Measurements from ENCODE around the gene ATP13A3. TPM values are rescaled to one million over a fixed set of nuclear protein-coding genes. Genes with fewer than 3 reads are reported as not detected.

ATP13A3 gene
- total and polyA plus RNA-seq, 4 donors, result 33.6 to 257 (median 56.4) TPM

GRCh38 chr3:194505791-194506415 lies 19.1 kb upstream of the ATP13A3 start:
- Histone ChIP-seq H3K27ac (ENCODE audit: low read depth in 1 of 2, low read length in 2 of 2) (no peak overlapping the region), H3K4me3 (ENCODE audit: low read depth in 1 of 3, low read length in 3 of 3) (no peak overlapping the region), H3K9me3 (ENCODE audit: control insufficient read depth in 4 of 4, low read length in 3 of 4) (no peaks in the 10 kb centered on the region), H3K27me3 (ENCODE audit: control insufficient read depth in 4 of 4, insufficient read depth in 4 of 4, low read length in 3 of 4) (no peaks in the 10 kb centered on the region), H3K4me1 (ENCODE audit: control insufficient read depth in 4 of 4, insufficient read depth in 4 of 4, low read length in 3 of 4) (peaks cover 0 to 2% (median 0%) of the 10 kb centered on the region in 4 donors), H3K9ac (ENCODE audit: low read depth in 1 of 2, low read length in 2 of 2) (no peak overlapping the region), H3K36me3 (ENCODE audit: control insufficient read depth in 4 of 4, insufficient read depth in 3 of 4, low read depth in 1 of 4, low read length in 3 of 4) (no peaks in the 10 kb centered on the region)
- no peak for TF ChIP-seq TAF1 (conservative IDR thresholded peaks at IDR 0.05)
- TF ChIP-seq HNF4G (IDR thresholded peaks at IDR 0.05), result no peak
- TF ChIP-seq ZBTB33 (IDR thresholded peaks at IDR 0.05), result no peak
- TF ChIP-seq RAD21 (IDR thresholded peaks at IDR 0.05), result no peak
- TF ChIP-seq JUND (IDR thresholded peaks at IDR 0.05), result no peak
- no peak for TF ChIP-seq GABPA (IDR thresholded peaks at IDR 0.05 in 1 of 2, conservative IDR thresholded peaks at IDR 0.05 in 1 of 2)
- no peak for TF ChIP-seq EGR1 (IDR thresholded peaks at IDR 0.05; ENCODE audit: low read depth in 2 of 2)
- TF ChIP-seq ATF3 (IDR thresholded peaks at IDR 0.05), result no peak
- TF ChIP-seq NR2F2 (IDR thresholded peaks at IDR 0.05), result no peak
- TF ChIP-seq FOXA1 (IDR thresholded peaks at IDR 0.05), result no peak
- no peak for TF ChIP-seq SP1 (IDR thresholded peaks at IDR 0.05)
- no peak for TF ChIP-seq RXRA (IDR thresholded peaks at IDR 0.05)
- TF ChIP-seq YY1 (IDR thresholded peaks at IDR 0.05), result no peak
- TF ChIP-seq HNF4A (conservative IDR thresholded peaks at IDR 0.05), result no peak
- no peak for TF ChIP-seq REST (IDR thresholded peaks at IDR 0.05)
- no peak for TF ChIP-seq MAX (IDR thresholded peaks at IDR 0.05)
- TF ChIP-seq CTCF (IDR thresholded peaks at IDR 0.05; ENCODE audit: low read depth, low read length, missing input control), result no peak
- no peak for TF ChIP-seq FOXA2 (IDR thresholded peaks at IDR 0.05)
- 52% methylated on average over 5 of the region's 5 CpGs for WGBS
- DNase-seq (ENCODE audit: low spot score), result no peak
